MM.1S (cell line): ENCODE results near the gene IMMP2L.

Experiments used
- CTCF ChIP-seq: fragments of 300-600 bp; sonication (generic); IDR thresholded peaks from 2 replicates; pipeline ENCODE4 v1.5.1; 2016; ENCODE audit warnings: antibody characterized with exemption, low read length, mixed read lengths
- EZH2 ChIP-seq: fragments of 300-600 bp; sonication (generic); optimal IDR thresholded peaks from 2 replicates; pipeline ENCODE3; 2017; ENCODE audit warnings: low read depth, mild to moderate bottlenecking, antibody characterized with exemption, low read length, mixed read lengths
- EZH2phosphoT487 ChIP-seq: fragments of 300-600 bp; sonication (generic); IDR thresholded peaks from 2 replicates; pipeline ENCODE4 v1.6.1; 2018; ENCODE audit warnings: antibody characterized with exemption, low read length

DNA sequence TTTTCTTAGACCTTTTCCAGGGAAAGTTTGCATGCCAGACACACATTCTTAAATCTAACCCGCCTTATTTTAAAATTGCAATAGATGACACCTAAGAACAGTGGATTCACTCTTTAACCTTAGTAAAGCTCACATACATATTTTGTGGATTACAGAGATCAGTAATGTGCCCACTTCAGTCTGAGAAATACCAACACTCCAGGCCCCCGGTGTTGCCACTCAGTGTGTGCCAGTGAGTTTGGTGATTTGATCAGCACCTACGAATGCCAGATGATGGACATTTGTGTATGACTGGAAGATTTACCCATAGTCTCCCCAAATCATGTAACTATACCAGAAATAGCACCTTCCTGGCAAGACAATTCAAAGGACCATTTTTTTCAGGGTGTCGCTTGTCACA lies 468.8 kb downstream of the IMMP2L start:
- no peak for TF ChIP-seq CTCF
- TF ChIP-seq EZH2: no peak
- TF ChIP-seq EZH2phosphoT487: no peak
